C4-2B (cell line): ENCODE measurements around the gene GMDS.

Experiments
- CTCF ChIP-seq: fragments of 450-650 bp; conservative IDR thresholded peaks from 2 replicates; pipeline ENCODE4 v1.5.1; 2017; ENCODE audit warnings: mild to moderate bottlenecking
- ZFX ChIP-seq: fragments of 450-650 bp; IDR thresholded peaks from 2 replicates; pipeline ENCODE4 v1.6.1; 2017

- no peak for TF ChIP-seq CTCF
- no peak for TF ChIP-seq ZFX
Measured at GRCh38 chr6:2259002-2259494, 13.6 kb upstream of the GMDS start.
